ENCODE results near the gene LRWD1. TPM values are rescaled to one million over a fixed set of nuclear protein-coding genes. Genes with fewer than 3 reads are reported as not detected.
A peak's percentile ranks its signal among the peaks of the same experiment; 100 is the strongest.
"Not testable (repeated sequence)": the region's sequence is repeated elsewhere in the genome, so short reads cannot be mapped to it uniquely, and the experiment has no call there.

Gene LRWD1
- total RNA-seq, 2 donors from 2014 or later, result 30.9 to 43.5 TPM

DNA sequence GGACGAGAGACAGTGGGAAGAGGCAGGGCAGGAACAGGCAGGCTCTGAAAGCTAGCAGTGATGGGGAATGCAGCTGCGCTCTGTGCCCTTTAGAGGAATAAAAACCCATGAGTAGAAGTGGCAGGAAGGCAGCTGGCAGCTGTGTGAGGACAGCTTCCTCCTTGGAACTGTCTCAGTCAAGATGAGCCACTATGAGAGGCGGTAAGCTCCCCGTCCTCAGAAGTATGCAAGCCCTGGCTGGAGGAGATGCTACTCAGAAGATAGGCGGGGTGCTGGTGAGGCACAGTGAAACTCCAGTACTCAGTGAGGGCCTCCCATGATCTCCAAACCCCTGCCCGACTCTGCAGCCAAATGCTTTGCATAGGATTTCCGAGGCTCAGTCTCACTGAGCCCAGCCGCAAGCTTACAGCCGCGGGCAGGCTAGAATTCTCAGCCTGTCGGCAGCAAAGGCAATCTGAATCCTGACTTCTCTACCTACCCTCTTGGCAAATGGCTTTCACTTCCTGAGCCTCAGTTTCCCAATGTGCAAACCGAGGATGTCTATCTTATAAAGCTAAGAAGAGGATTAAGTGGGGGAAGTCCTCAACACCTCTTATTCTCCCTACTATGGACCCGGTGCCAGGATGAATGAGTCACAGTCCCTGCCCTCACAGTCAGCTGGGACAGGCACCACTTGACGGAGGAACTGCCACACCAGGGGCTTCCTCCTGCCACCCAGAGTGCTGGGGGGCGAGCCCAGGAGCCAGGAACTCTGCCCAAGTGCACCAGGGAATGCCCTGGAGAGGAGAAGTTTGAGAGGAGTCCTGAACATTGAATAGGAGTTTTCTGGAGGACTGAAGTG is 50.3 kb downstream of the LRWD1 start:
- not testable (repeated sequence) for H3K9ac ChIP-seq (ENCODE audit: extremely low read depth, low read length, poor library complexity, severe bottlenecking); H3K4me3 Mint-ChIP-seq; H3K9me3 Mint-ChIP-seq; H3K9me3 ChIP-seq (ENCODE audit: control insufficient read depth, low read length); DNase-seq; H3K4me1 Mint-ChIP-seq; H3K27me3 ChIP-seq (ENCODE audit: control insufficient read depth, insufficient read depth, low read length, poor library complexity, severe bottlenecking); H3K36me3 Mint-ChIP-seq (ENCODE audit: low read depth); H3K27me3 Mint-ChIP-seq (ENCODE audit: insufficient read depth); H3K27ac ChIP-seq (ENCODE audit: low read depth, low read length); H3K27ac Mint-ChIP-seq; H3K4me3 ChIP-seq (ENCODE audit: low read length); H3K4me1 ChIP-seq (ENCODE audit: control insufficient read depth, insufficient read depth, low read length); H3K36me3 ChIP-seq (ENCODE audit: control insufficient read depth, insufficient read depth, low read length)
- no CpG with 5 or more reads among the region's 15 CpGs for WGBS, 2 experiments (ENCODE audit: insufficient coverage in 1 of 2, insufficient read length in 1 of 2)

DNA sequence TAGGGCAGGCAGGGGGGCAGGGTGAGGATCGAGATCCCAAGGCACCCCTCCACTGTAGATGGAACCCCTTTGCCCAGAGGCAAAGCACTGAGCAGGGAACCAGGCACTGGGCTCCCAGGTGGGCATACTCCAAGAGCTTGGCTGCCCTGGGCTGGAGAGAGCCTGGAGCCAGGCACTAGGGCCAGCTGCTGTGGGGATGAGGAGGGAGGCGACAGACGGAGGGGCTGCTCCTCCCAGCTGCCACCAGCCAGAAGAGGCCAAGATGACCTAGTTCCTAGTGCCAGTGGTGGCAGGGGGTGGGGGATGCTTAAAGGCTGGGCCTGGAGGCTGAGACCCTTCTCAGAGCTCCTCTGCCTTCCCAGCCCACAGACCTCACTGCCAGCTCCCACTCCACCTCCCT is 51.1 kb downstream of the LRWD1 start:
- H3K9ac ChIP-seq (ENCODE audit: extremely low read depth, low read length, poor library complexity, severe bottlenecking); H3K9me3 ChIP-seq (ENCODE audit: control insufficient read depth, low read length); H3K27ac ChIP-seq (ENCODE audit: low read depth, low read length); H3K4me3 ChIP-seq (ENCODE audit: low read length); H3K36me3 ChIP-seq (ENCODE audit: control insufficient read depth, insufficient read depth, low read length); H3K4me1 Mint-ChIP-seq; H3K4me3 Mint-ChIP-seq; H3K4me1 ChIP-seq (ENCODE audit: control insufficient read depth, insufficient read depth, low read length); H3K27me3 Mint-ChIP-seq (ENCODE audit: insufficient read depth); DNase-seq; H3K27ac Mint-ChIP-seq; H3K27me3 ChIP-seq (ENCODE audit: control insufficient read depth, insufficient read depth, low read length, poor library complexity, severe bottlenecking); H3K36me3 Mint-ChIP-seq (ENCODE audit: low read depth); H3K9me3 Mint-ChIP-seq: not testable (repeated sequence)
- WGBS, 2 experiments (ENCODE audit: insufficient coverage in 1 of 2, insufficient read length in 1 of 2), result no CpG with 5 or more reads among the region's 3 CpGs

DNA sequence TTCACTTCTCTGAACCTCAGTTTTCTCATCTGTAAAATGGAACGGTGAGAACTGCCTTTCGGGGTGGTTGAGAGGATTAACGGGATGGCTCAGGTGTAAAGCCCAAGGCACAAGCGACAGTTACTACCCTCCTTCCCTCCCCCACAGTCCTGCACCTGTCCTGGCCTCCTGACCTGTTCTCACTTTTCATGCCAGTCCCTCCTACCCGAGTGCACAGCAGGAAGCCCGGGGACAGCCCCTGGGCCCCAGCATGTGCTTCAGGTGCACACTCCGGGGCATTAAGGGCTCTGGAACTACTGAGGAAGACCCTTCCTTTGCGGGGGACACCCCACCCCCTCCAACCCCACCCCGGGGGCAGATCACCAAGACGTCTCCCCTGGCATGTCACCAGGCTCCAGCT is 52.2 kb downstream of the LRWD1 start:
- no CpG with 5 or more reads among the region's 10 CpGs for WGBS, 2 experiments (ENCODE audit: insufficient coverage in 1 of 2, insufficient read length in 1 of 2)
- H3K27ac ChIP-seq (ENCODE audit: low read depth, low read length), result not testable (repeated sequence)

DNA sequence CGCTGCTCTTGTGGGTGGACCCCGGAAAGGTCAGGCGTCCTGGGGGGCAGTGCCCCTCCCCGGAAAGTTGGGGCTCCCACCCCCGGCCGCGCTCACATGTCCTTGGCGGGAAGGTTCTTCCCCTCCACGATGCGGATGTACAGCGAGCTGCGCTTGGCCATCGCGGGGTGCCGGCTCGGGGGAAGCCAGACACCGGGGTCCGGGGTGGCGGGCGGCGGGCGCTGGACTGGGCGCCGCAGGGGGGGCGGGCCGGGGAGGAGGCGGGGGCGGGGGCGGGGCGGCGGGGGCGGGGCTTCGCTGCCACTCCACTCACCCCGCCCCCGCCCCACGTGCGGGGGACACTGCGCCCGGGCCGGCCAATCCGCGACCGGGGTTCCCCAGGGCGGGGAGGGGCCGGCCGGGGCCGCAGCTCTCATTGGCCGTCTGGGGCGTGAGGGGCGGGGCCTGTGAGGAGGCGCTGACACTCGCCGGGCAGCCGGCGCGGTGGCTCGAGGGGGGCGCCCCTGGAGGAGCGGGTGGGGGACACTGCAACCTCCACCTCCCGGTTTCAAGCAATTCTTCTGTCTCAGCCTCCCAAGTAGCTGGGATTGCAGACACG is 52.9 kb downstream of the LRWD1 start, which contains the start of gene RASA4B:
Gene RASA4B, minus strand, starts transcription at position 228 of the 598 bp plus-strand sequence. Its CDS starts 67 bp downstream, at position 161.
- H3K9ac ChIP-seq (ENCODE audit: extremely low read depth, low read length, poor library complexity, severe bottlenecking); H3K4me1 ChIP-seq (ENCODE audit: control insufficient read depth, insufficient read depth, low read length); H3K36me3 ChIP-seq (ENCODE audit: control insufficient read depth, insufficient read depth, low read length); H3K27me3 ChIP-seq (ENCODE audit: control insufficient read depth, insufficient read depth, low read length, poor library complexity, severe bottlenecking); H3K9me3 Mint-ChIP-seq; H3K36me3 Mint-ChIP-seq (ENCODE audit: low read depth); H3K4me3 ChIP-seq (ENCODE audit: low read length); H3K27ac ChIP-seq (ENCODE audit: low read depth, low read length); H3K27me3 Mint-ChIP-seq (ENCODE audit: insufficient read depth); H3K4me1 Mint-ChIP-seq; H3K9me3 ChIP-seq (ENCODE audit: control insufficient read depth, low read length); H3K4me3 Mint-ChIP-seq; H3K27ac Mint-ChIP-seq: not testable (repeated sequence)
- peak; percentile 41 for DNase-seq
- WGBS, 2 experiments (ENCODE audit: insufficient coverage in 1 of 2, insufficient read length in 1 of 2), result no CpG with 5 or more reads among the region's 61 CpGs

More for the DNA sequence above, 52.2 kb downstream of the LRWD1 start:
- not testable (repeated sequence) for DNase-seq; H3K9me3 ChIP-seq (ENCODE audit: control insufficient read depth, low read length); H3K4me3 ChIP-seq (ENCODE audit: low read length); H3K4me1 ChIP-seq (ENCODE audit: control insufficient read depth, insufficient read depth, low read length); H3K4me1 Mint-ChIP-seq; H3K36me3 Mint-ChIP-seq (ENCODE audit: low read depth); H3K9me3 Mint-ChIP-seq; H3K27me3 ChIP-seq (ENCODE audit: control insufficient read depth, insufficient read depth, low read length, poor library complexity, severe bottlenecking); H3K27me3 Mint-ChIP-seq (ENCODE audit: insufficient read depth); H3K27ac Mint-ChIP-seq; H3K4me3 Mint-ChIP-seq; H3K36me3 ChIP-seq (ENCODE audit: control insufficient read depth, insufficient read depth, low read length); H3K9ac ChIP-seq (ENCODE audit: extremely low read depth, low read length, poor library complexity, severe bottlenecking)

DNA sequence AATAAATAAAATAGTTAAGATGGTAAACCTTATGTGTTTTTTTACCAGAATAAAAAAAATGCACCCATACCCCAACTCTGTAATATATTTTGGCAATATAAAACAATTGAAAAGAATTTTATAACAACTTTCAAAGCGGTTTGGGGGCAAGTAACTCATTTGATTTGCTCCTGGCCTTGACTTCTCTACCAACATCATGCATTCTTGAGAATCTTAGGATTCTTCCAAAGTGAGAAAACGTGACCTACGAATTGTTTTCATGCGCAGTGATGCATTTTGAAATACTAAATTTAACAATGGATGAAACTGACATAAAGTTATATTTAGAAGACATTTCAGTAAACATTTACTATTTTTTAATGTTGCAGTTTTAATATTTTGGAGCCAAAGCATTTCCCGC is 56.0 kb downstream of the LRWD1 start:
- not testable (repeated sequence) for H3K9me3 Mint-ChIP-seq

More for the DNA sequence above, 56.0 kb downstream of the LRWD1 start:
- H3K4me3 Mint-ChIP-seq; H3K4me1 ChIP-seq (ENCODE audit: control insufficient read depth, insufficient read depth, low read length); H3K27me3 ChIP-seq (ENCODE audit: control insufficient read depth, insufficient read depth, low read length, poor library complexity, severe bottlenecking); H3K27me3 Mint-ChIP-seq (ENCODE audit: insufficient read depth); H3K9ac ChIP-seq (ENCODE audit: extremely low read depth, low read length, poor library complexity, severe bottlenecking); H3K27ac Mint-ChIP-seq; H3K36me3 Mint-ChIP-seq (ENCODE audit: low read depth); H3K27ac ChIP-seq (ENCODE audit: low read depth, low read length); H3K4me3 ChIP-seq (ENCODE audit: low read length); H3K36me3 ChIP-seq (ENCODE audit: control insufficient read depth, insufficient read depth, low read length); H3K9me3 ChIP-seq (ENCODE audit: control insufficient read depth, low read length); DNase-seq; H3K4me1 Mint-ChIP-seq: not testable (repeated sequence)
- whole genome bisulfite sequencing, 2 experiments (ENCODE audit: insufficient coverage in 1 of 2, insufficient read length in 1 of 2), result no CpG with 5 or more reads among the region's 5 CpGs

Small RNAs within 50 kb of the gene (microRNA-seq; reads per million reads assigned to microRNA genes)
- gene MIR4467 (ENCODE audit: borderline microRNAs expressed) (not detected), gene MIR5090 (ENCODE audit: borderline microRNAs expressed) (0.44 reads per million)

Other genes with a start within 250 kb of the LRWD1 start
- 1 to 10 TPM; 8.0 to 8.7 TPM for gene SH2B2, start 178.1 kb upstream of the LRWD1 start, total RNA-seq
- not detected for gene SPDYE6, start 108.5 kb upstream of the LRWD1 start, total RNA-seq
- 10 to 100 TPM; 30.3 to 35.0 TPM for gene PRKRIP1, start 68.6 kb upstream of the LRWD1 start, total RNA-seq
- gene ORAI2, start 31.4 kb upstream of the LRWD1 start, total RNA-seq, result 10 to 100 TPM; 24.3 to 26.1 TPM
- gene ALKBH4, start 121 bp upstream of the LRWD1 start, total RNA-seq, result 10 to 100 TPM; 16.2 to 17.2 TPM
- gene POLR2J, start 13.9 kb downstream of the LRWD1 start, total RNA-seq, result 10 to 100 TPM; 48.6 to 59.0 TPM
- 10 to 100 TPM in 1 of 2 donors, 1 to 10 TPM in 1; 3.5 to 11.5 TPM for gene RASA4B, start 52.8 kb downstream of the LRWD1 start, total RNA-seq
- 10 to 100 TPM in 1 of 2 donors, 1 to 10 TPM in 1; 9.8 to 25.5 TPM for gene UPK3BL2, start 78.7 kb downstream of the LRWD1 start, total RNA-seq
- gene SPDYE2, start 86.2 kb downstream of the LRWD1 start, total RNA-seq, result not detected
- gene POLR2J3, start 107.6 kb downstream of the LRWD1 start, total RNA-seq, result 10 to 100 TPM; 24.9 to 42.9 TPM
- gene RASA4, start 151.8 kb downstream of the LRWD1 start, total RNA-seq, result 10 to 100 TPM; 10.9 to 44.0 TPM
- 10 to 100 TPM; 16.8 to 18.7 TPM for gene UPK3BL1, start 177.8 kb downstream of the LRWD1 start, total RNA-seq
- gene SPDYE2B, start 185.3 kb downstream of the LRWD1 start, total RNA-seq, result not detected
- gene POLR2J2, start 206.7 kb downstream of the LRWD1 start, total RNA-seq, result 10 to 100 TPM in 1 of 2 donors, 1 to 10 TPM in 1; 7.0 to 15.5 TPM

Measured in endodermal cell (in vitro differentiated cells).